ENCODE measurements around the gene SAC3D1.
"Not testable (repeated sequence)": the region's sequence is repeated elsewhere in the genome, so short reads cannot be mapped to it uniquely, and the experiment has no call there.

SAC3D1 gene

GRCh38 chr11:65040847-65041622 is at the start of gene SAC3D1:
Gene SAC3D1, plus strand, starts transcription at chr11:65041210. Its CDS starts 83 bp downstream, at chr11:65041293.
- DNase-seq (ENCODE audit: low read depth, low spot score) = peak; percentile 66

DNA sequence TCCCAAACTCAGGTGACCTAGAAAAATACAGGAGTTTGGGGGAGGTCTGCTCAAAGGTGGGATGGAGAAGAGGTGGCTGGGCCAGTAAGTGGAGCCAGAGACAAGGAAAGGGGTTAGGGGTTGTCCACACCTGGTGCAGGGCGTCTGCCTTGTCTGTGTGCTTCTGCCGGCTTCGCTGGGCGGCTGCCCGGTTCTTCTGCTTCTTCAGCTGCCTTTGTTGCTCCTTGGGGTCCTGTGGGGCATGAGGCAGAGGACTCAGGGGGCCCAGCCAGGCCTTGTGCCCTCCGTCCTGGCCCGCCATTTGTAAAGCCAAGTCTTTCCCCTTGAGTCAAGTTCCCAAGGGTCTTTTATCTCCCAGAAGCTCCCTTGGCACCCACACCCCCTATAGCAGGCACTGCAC is 46.7 kb upstream of the SAC3D1 start:
- DNase-seq (ENCODE audit: low read depth, low spot score) = no peak

DNA sequence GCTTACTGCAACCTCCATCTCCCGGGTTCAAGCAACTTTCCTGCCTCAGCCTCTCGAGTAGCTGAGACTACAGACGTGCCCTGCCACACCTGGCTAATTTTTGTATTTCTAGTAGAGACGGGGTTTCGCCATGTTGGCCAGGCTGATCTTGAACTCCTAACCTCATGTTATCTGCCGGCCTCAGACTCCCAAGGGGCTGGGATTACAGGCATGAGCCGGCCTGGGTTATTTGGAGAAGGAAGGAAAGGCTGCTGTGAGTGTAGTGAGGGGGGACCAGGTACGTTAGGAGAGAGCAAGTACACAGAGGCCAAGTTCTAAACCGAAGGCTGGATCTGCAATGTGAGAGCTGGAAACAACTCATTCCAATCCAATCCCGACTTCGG is 44.7 kb upstream of the SAC3D1 start:
- DNase-seq (ENCODE audit: low read depth, low spot score) = no peak

GRCh38 chr11:64996710-64997380 is 44.2 kb upstream of the SAC3D1 start, which contains the start of gene BATF2:
Gene BATF2, minus strand, starts transcription at chr11:64996971. Its CDS starts 57 bp downstream, at chr11:64996914.
- DNase-seq (ENCODE audit: low read depth, low spot score) = no peak

GRCh38 chr11:64998141-64998540 is 42.9 kb upstream of the SAC3D1 start:
- no peak for DNase-seq (ENCODE audit: low read depth, low spot score)

- DNase-seq (ENCODE audit: low read depth, low spot score) = no peak
These were observed 42.1 kb upstream of the SAC3D1 start for GRCh38 chr11:64998690-64999431.

DNA sequence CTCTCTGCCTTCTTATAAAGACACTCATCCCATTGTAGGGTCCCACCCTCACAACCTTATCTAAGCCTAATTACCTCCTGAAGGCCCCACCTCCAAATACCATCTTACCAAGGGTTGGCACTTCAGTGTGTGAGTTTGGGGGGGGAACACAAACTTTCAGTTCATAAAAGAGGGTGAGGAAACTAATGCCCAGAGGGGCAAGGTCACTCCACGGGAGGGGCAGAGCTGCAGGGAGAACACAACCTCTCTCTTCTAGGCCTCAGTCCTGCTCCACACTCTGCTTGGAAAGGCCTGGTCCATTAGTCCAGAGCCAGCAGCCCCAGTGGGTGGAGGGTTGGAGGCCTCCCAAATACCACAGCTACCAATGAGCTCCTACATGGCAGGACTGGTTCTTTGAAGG is 41.5 kb upstream of the SAC3D1 start:
- no peak for DNase-seq (ENCODE audit: low read depth, low spot score)

DNA sequence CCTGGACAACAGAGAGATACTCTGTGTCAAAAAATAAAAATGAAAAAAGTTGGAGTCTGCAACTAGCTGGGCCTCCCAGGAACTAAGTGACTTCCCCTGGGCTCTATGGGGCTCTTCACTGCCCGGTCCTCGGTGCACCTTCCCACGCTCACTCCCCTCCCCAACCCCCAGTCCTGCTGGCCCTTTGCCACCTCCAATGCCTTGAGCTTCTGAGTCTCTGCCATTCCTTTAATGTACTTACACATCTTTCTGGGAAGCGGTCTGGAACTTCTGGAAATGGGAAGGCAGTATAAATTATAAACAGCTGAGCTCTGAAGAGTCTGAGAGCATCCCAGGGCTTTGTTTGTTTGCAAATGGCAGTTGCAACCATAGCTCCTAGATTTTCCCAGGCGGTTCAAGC is 38.3 kb upstream of the SAC3D1 start:
- no peak for DNase-seq (ENCODE audit: low read depth, low spot score)

DNA sequence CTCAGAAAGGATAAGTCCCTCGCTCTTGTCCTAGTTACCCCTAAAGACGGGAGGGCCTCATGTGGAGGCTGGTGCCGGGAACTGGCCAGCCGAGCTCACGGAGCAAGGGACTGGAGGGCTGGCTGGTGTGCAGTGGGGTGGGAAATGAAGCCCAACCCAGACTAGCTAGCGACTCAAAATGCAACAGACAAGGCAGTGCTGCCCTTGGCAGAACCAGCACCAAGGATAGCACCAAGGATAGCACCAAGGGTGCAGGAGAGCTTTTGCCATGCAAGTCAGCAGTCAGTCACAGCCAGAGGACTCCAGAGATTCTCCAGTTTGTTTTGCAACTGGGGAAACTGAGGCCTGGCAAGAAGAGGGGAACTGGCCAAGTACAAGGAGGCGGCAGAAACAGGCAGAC is 37.7 kb upstream of the SAC3D1 start:
- DNase-seq (ENCODE audit: low read depth, low spot score) = no peak

- not testable (repeated sequence) for DNase-seq (ENCODE audit: low read depth, low spot score)
These were observed 37.0 kb upstream of the SAC3D1 start for GRCh38 chr11:65003968-65004367.

DNA sequence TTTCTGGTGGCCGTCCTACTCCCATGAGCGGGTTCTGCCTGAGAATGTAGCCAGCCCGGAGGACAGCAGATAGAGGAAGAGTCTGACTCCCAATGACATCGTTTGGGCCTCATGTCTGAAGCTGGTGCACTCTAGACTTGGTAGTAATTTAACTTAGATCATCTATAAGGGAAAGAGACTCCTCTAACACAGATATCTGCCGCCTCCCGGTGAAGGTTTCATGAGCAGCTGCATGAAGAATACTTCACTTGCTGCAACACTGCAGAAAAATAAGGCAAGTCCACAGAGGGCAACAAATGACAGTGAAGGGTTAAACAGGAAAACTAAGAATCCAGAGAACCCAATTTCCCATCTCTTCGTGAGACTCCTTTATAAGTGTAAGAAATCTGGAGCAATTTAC is 33.0 kb upstream of the SAC3D1 start:
- no peak for DNase-seq (ENCODE audit: low read depth, low spot score)

DNA sequence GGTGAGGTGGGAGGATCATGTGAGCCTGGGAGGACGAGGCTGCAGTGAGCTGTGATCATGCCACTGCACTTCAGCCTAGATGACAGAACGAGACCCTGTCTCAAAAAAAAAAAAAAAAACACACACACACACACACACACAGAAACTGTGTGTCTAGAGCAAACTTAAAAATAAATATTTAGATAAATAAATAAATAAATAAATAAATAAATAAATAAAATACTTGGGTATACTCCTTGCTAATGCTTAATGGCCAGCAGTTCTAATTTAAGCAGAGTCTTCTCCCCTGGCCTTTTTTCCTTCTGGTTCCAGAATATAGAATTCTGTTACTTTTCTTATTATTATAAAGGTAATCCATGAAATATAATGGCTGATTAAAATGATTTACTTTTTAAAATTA is 32.1 kb upstream of the SAC3D1 start:
- DNase-seq (ENCODE audit: low read depth, low spot score) = no peak

DNA sequence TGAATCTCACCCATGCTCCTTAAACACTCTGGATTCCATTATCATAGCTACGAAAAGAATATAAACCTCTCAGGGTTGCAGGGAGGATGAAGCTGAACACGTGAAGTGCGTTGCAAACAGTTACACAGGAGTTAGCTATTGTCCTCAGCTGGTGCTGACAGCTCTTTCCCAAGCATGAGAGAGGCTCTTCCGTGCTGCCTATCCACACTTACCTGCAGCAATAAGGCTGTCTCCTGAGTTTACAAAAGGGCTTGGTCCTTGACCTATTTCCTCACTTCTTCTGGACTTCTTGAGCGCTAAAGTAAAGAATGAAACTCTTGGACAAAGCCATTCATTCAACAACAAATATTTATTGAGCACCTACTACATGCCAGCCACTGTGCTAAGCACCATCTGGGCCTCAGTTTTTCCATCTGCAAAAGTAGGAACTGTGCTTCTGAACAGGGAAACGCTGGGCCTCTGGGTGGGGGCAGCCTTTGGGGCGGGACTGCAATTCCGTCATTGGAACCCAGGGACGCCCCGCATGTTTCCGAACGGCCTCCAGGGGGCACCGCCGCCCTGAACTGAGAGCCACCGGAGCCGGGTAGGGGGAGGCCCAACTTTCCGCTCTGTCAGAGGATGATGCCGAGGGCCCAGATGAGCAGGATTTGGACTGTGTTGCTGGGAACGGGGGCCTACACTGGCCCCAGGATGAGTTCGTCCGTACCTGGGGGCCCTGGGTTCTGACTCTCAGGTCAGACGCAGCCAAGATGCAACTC is 27.7 kb upstream of the SAC3D1 start:
- peak; percentile 80 for DNase-seq (ENCODE audit: low read depth, low spot score)

- DNase-seq (ENCODE audit: low read depth, low spot score) = peak; percentile 63
These were observed 26.9 kb upstream of the SAC3D1 start, which contains the start of gene ARL2 for GRCh38 chr11:65013888-65014725. Gene ARL2, plus strand, starts transcription at chr11:65014160. Its CDS starts 48 bp downstream, at chr11:65014208.

- DNase-seq (ENCODE audit: low read depth, low spot score) = no peak
These were observed 26.2 kb upstream of the SAC3D1 start for GRCh38 chr11:65014726-65015227.

- DNase-seq (ENCODE audit: low read depth, low spot score) = no peak
These were observed 24.3 kb upstream of the SAC3D1 start for GRCh38 chr11:65016705-65017104.

DNA sequence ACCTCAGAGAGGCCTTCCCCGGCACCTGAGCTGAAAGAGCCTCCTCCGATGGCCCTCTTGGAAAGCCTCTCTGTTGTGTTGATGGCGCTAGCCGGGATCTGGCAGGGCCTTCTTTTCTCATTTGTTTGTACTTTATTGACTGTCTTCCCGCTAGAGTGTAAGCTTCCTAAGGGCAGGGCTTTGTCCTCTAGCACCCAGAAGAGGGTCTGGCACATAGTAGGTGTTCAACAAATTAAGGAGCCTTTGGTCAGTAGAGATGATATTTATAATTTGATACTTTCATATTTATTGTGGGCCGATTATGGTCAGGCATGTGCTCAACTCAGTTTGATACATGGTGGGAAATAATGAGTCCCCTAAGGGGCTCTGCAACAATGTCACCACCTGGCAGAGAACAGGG is 23.1 kb upstream of the SAC3D1 start:
- DNase-seq (ENCODE audit: low read depth, low spot score) = no peak

GRCh38 chr11:65019824-65020223 is 21.2 kb upstream of the SAC3D1 start:
- no peak for DNase-seq (ENCODE audit: low read depth, low spot score)

GRCh38 chr11:65021003-65021402 is 20.0 kb upstream of the SAC3D1 start:
- DNase-seq (ENCODE audit: low read depth, low spot score) = no peak

DNA sequence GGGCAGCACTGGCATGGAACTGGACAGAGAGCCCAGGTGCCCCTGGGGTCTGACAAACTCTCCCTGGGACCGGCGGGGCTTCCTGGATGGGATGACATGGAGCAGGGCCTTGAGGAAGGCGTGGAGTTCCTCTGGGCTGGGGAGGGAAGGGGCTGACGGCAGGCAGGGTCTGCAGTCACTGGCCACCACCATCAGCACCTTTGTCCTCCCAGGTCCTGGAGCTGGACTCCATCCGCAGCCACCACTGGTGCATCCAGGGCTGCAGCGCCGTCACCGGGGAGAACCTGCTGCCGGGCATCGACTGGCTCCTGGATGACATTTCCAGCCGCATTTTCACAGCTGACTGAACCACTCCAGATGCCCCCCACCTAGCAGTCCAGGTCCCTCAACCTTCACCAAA is 19.5 kb upstream of the SAC3D1 start:
- no peak for DNase-seq (ENCODE audit: low read depth, low spot score)
